DOHH2 (cell line): ENCODE data around the gene ACTG1.

Experiments used
- H3F3A ChIP-seq: fragments of 200-600 bp; sonication (generic), shearing (Covaris generic); 2 replicates; pipeline ENCODE4 v1.6.0; 2016; ENCODE audit warnings: antibody characterized with exemption, mild to moderate bottlenecking; ENCODE audit not compliant: control insufficient read depth, insufficient read depth
- H3K27ac ChIP-seq: fragments of 200-600 bp; sonication (generic); 2 replicates; pipeline ENCODE4 v1.5.1; 2014; ENCODE audit warnings: low read depth, mild to moderate bottlenecking, low read length, moderate library complexity
- H3K27me3 ChIP-seq: fragments of 200-600 bp; sonication (generic); 2 replicates; pipeline ENCODE4 v1.6.1; 2014; ENCODE audit warnings: mild to moderate bottlenecking, low read length, mixed read lengths; ENCODE audit not compliant: control insufficient read depth
- H3K36me3 ChIP-seq: fragments of 200-600 bp; sonication (generic); 2 replicates; pipeline ENCODE4 v1.6.1; 2014; ENCODE audit warnings: mild to moderate bottlenecking, low read length, moderate library complexity, mixed read lengths; ENCODE audit not compliant: control insufficient read depth
- H3K4me1 ChIP-seq: fragments of 200-600 bp; sonication (generic); 2 replicates; pipeline ENCODE4 v1.6.1; 2014; ENCODE audit warnings: mild to moderate bottlenecking, low read length, mixed read lengths; ENCODE audit not compliant: control insufficient read depth
- H3K4me2 ChIP-seq: fragments of 200-600 bp; sonication (generic); 2 replicates; pipeline ENCODE4 v1.6.0; 2014; ENCODE audit warnings: mild to moderate bottlenecking, low read length, moderate library complexity
- H3K4me3 ChIP-seq: fragments of 200-600 bp; sonication (generic); 2 replicates; pipeline ENCODE4 v1.5.1; 2014; ENCODE audit warnings: mild to moderate bottlenecking, low read length, mixed read lengths
- H3K79me2 ChIP-seq: fragments of 200-600 bp; sonication (generic); 2 replicates; pipeline ENCODE4 v1.6.1; 2014; ENCODE audit warnings: mild to moderate bottlenecking, low read length, mixed read lengths; ENCODE audit not compliant: control insufficient read depth
- H3K9me2 ChIP-seq: fragments of 200-600 bp; sonication (generic); replicated peaks from 2 replicates; pipeline ENCODE4 v1.6.1; 2014; ENCODE audit warnings: mild to moderate bottlenecking, low read length, mixed read lengths; ENCODE audit not compliant: control insufficient read depth
- H3K9me3 ChIP-seq: fragments of 200-600 bp; sonication (generic); 2 replicates; pipeline ENCODE4 v1.6.1; 2014; ENCODE audit warnings: antibody characterized with exemption, low read length, mixed read lengths; ENCODE audit not compliant: control insufficient read depth, insufficient read depth
- H4K20me1 ChIP-seq: fragments of 200-600 bp; sonication (generic); 2 replicates; pipeline ENCODE4 v1.6.0; 2014; ENCODE audit warnings: low read depth, mild to moderate bottlenecking, antibody characterized with exemption, low read length, moderate library complexity; ENCODE audit not compliant: control insufficient read depth, insufficient read depth
- CTCF ChIP-seq: fragments of 200-600 bp; sonication (generic); IDR thresholded peaks from one replicate; pipeline ENCODE4 v1.5.1; 2014; ENCODE audit warnings: antibody characterized with exemption, mild to moderate bottlenecking, low read depth, low read length; ENCODE audit not compliant: poor library complexity, severe bottlenecking
- EZH2phosphoT487 ChIP-seq: fragments of 200-600 bp; sonication (generic); IDR thresholded peaks from 2 replicates; pipeline ENCODE4 v1.6.1; 2017; ENCODE audit warnings: borderline replicate concordance, mild to moderate bottlenecking, antibody characterized with exemption, low read length, moderate library complexity, mixed read lengths

ACTG1 gene

DNA sequence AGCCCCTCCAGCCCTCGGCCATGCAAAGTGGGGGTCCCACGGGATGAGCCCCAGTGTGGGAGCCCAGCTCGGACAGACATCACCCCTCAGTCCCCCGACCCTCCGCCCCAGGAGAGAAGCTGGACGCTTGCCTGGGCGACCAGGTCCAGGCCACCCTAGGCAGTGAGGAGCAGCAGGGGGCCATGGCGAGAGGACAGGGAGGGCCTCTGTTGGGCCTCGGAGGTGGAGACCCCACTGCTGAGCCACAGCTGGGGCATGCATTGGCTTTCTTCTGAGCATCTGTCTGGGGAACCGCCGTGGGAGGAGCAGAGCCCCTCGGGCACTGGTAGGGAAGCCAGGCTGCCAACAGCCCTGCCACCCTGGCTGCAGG is 13.0 kb downstream of the ACTG1 start:
- peaks cover 15% of the 10 kb centered on the region for H3K27me3 ChIP-seq
- no peaks in the 10 kb centered on the region for H3K79me2 ChIP-seq
- H3K4me2 ChIP-seq: no peak overlapping the region
- no peaks in the 10 kb centered on the region for H3F3A ChIP-seq
- TF ChIP-seq CTCF: no peak
- TF ChIP-seq EZH2phosphoT487: no peak
- H3K36me3 ChIP-seq: no peaks in the 10 kb centered on the region
- H3K9me2 ChIP-seq: no peaks in the 10 kb centered on the region
- no peak overlapping the region for H3K27ac ChIP-seq
- no peaks in the 10 kb centered on the region for H4K20me1 ChIP-seq
- no peak overlapping the region for H3K4me3 ChIP-seq
- H3K4me1 ChIP-seq: peaks cover 6% of the 10 kb centered on the region
- no peaks in the 10 kb centered on the region for H3K9me3 ChIP-seq

DNA sequence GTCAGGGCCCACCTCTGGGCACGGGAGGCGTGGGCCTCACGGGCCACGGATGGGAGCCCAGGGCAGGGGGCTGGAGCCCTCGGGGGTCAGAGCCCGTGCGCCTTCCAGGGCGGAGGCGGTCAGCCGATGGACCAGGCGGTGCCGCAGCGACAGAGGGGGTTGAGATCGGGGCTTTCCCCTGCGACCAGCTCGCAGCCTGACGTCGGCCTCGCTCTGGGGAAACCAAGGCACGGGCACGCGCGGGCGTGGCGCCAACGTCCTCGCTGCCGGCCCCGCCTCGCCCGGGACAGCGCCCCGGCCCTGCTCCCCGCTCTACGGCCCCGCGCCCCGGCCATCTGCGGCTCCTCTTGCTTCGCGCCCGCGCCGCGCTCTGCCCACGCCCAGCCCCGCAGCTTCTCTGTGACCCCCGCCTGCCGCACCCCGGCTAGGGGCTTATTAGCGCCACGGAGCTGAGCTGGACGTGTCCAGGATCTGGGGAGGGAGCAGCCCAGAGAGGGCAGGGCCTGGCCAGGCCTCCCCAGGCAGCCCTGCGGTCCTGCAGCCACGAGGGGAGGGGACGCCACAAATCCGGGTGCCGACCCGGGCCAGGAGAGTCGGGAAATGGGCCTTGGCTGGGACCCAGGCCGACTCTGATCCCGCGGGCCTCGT is 13.5 kb downstream of the ACTG1 start:
- Histone ChIP-seq H3K36me3 (no peaks in the 10 kb centered on the region), H3F3A (no peaks in the 10 kb centered on the region), H3K27ac (no peak overlapping the region), H3K4me2 (no peak overlapping the region), H3K4me3 (no peak overlapping the region), H3K9me2 (no peaks in the 10 kb centered on the region), H3K4me1 (peaks cover 6% of the 10 kb centered on the region), H3K79me2 (no peaks in the 10 kb centered on the region), H4K20me1 (no peaks in the 10 kb centered on the region), H3K9me3 (no peaks in the 10 kb centered on the region), H3K27me3 (peaks cover 14% of the 10 kb centered on the region)
- TF ChIP-seq CTCF (no peak), EZH2phosphoT487 (no peak)

- Histone ChIP-seq H3K4me1 (peaks cover 9% of the 10 kb centered on the region), H3K9me2 (no peaks in the 10 kb centered on the region), H3F3A (no peaks in the 10 kb centered on the region), H3K4me3 (no peak overlapping the region), H4K20me1 (no peaks in the 10 kb centered on the region), H3K27ac (no peak overlapping the region), H3K9me3 (no peaks in the 10 kb centered on the region), H3K36me3 (no peaks in the 10 kb centered on the region), H3K79me2 (no peaks in the 10 kb centered on the region), H3K27me3 (peaks cover 19% of the 10 kb centered on the region), H3K4me2 (no peak overlapping the region)
- TF ChIP-seq EZH2phosphoT487 (no peak), CTCF (no peak)
Observed at GRCh38 chr17:81494626-81495377, 17.8 kb downstream of the ACTG1 start.
